Activated CD8-positive, alpha-beta T cell treated with anti-CD3 and anti-CD28 coated beads for 36 hours (primary cell): ENCODE results near the gene FAM20B. TPM values are rescaled to one million over a fixed set of nuclear protein-coding genes. Genes with fewer than 3 reads are reported as not detected.

Source experiments
- ATAC-seq: fragments of 200-7000 bp; cut with Tn5 transposase; one replicate; pipeline ENCODE4 v1.10.0; 2021; ENCODE audit warnings: mild to moderate bottlenecking, moderate library complexity
- CTCF ChIA-PET: fragments of 350-600 bp; sonication (Branson Sonifier 250); formaldehyde crosslinking; loops from one replicate; lab custom pipeline; 2021; ENCODE audit warnings: antibody characterized with exemption; lab: Charles Lee
- POLR2A ChIA-PET: fragments of 350-600 bp; sonication (Branson Sonifier 250); formaldehyde crosslinking; loops from one replicate; lab custom pipeline; 2021; ENCODE audit warnings: antibody characterized with exemption; lab: Charles Lee
- DNase-seq: peaks from one replicate; pipeline ENCODE4 v3.0.0-alpha.2; 2020
- H3K27ac Mint-ChIP-seq: one replicate; pipeline ENCODE4 v1.8.0; 2021; ENCODE audit warnings: mild to moderate bottlenecking, mixed read lengths
- H3K27me3 Mint-ChIP-seq: one replicate; pipeline ENCODE4 v1.8.0; 2021; ENCODE audit warnings: mixed read lengths
- H3K36me3 Mint-ChIP-seq: one replicate; pipeline ENCODE4 v1.8.0; 2021; ENCODE audit warnings: low read depth, mixed read lengths
- H3K4me1 Mint-ChIP-seq: one replicate; pipeline ENCODE4 v1.8.0; 2021; ENCODE audit warnings: low read depth, mixed read lengths
- H3K4me3 Mint-ChIP-seq: one replicate; pipeline ENCODE4 v1.8.0; 2021; ENCODE audit warnings: mild to moderate bottlenecking, moderate library complexity, mixed read lengths
- H3K9me3 Mint-ChIP-seq: one replicate; pipeline ENCODE4 v1.8.0; 2021; ENCODE audit warnings: mixed read lengths
- intact Hi-C: fragments of 100-400 bp; cut with micrococcal nuclease; formaldehyde crosslinking; loops from one replicate; pipeline ENCODE4 v1.10.0; 2022
- total RNA-seq, 2 experiments: library from RNA; stranded (reverse); gene quantifications; one replicate each; pipeline ENCODE4 v1.2.3, GENCODE V29; 2021
- TF ChIP-seq, protein P1 (sequence below): fragments of 200-600 bp; IDR thresholded peaks from one replicate; pipeline ENCODE4 v1.8.0; 2022; ENCODE audit warnings: antibody characterized with exemption, mild to moderate bottlenecking

Gene FAM20B
- total RNA-seq, 2 experiments from 2014 or later, result 34.7 to 36.1 TPM

- Mint-ChIP-seq H3K9me3 (no peaks in the 10 kb centered on the region), H3K27ac (no peak overlapping the region), H3K4me1 (peaks cover 72% of the 10 kb centered on the region), H3K4me3 (no peak overlapping the region), H3K36me3 (peaks cover 2% of the 10 kb centered on the region), H3K27me3 (no peaks in the 10 kb centered on the region)
- ChIA-PET POLR2A (no interaction called here), CTCF (interaction anchor here (0.6 to 2.7 kb wide), 2 partner anchors 28 to 337 kb away, joined by 3 to 7 read pairs; no protein-coding TSS in a partner anchor)
- DNase-seq (no peak), ATAC-seq (no peak)
- TF ChIP-seq, protein P1, sequence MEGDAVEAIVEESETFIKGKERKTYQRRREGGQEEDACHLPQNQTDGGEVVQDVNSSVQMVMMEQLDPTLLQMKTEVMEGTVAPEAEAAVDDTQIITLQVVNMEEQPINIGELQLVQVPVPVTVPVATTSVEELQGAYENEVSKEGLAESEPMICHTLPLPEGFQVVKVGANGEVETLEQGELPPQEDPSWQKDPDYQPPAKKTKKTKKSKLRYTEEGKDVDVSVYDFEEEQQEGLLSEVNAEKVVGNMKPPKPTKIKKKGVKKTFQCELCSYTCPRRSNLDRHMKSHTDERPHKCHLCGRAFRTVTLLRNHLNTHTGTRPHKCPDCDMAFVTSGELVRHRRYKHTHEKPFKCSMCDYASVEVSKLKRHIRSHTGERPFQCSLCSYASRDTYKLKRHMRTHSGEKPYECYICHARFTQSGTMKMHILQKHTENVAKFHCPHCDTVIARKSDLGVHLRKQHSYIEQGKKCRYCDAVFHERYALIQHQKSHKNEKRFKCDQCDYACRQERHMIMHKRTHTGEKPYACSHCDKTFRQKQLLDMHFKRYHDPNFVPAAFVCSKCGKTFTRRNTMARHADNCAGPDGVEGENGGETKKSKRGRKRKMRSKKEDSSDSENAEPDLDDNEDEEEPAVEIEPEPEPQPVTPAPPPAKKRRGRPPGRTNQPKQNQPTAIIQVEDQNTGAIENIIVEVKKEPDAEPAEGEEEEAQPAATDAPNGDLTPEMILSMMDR, result no peak
- intact Hi-C loops, result loop anchor here (5.0 kb wide), 1 partner anchor 51 kb away; the partner anchor contains the start of gene TOR3A
Observed at GRCh38 chr1:179031284-179031683, 5.6 kb downstream of the FAM20B start.

GRCh38 chr1:179031855-179032513, 6.3 kb downstream of the FAM20B start:
- Mint-ChIP-seq H3K36me3 (no peaks in the 10 kb centered on the region), H3K9me3 (no peaks in the 10 kb centered on the region), H3K4me1 (peaks cover 76% of the 10 kb centered on the region), H3K27ac (no peak overlapping the region), H3K4me3 (no peak overlapping the region), H3K27me3 (no peaks in the 10 kb centered on the region)
- ChIA-PET POLR2A (no interaction called here), CTCF (interaction anchor here (0.6 kb wide), 1 partner anchor 336 kb away, joined by 3 read pairs; no protein-coding TSS in a partner anchor)
- ATAC-seq (no peak), DNase-seq (no peak)
- TF ChIP-seq, protein P1, result no peak
- intact Hi-C loops, result loop anchor here (5.0 kb wide), 1 partner anchor 50 kb away; the partner anchor contains the start of gene TOR3A

- Mint-ChIP-seq H3K9me3 (no peaks in the 10 kb centered on the region), H3K4me1 (peaks cover 77% of the 10 kb centered on the region), H3K36me3 (no peaks in the 10 kb centered on the region), H3K27ac (peak overlapping the region; percentile 60), H3K4me3 (no peak overlapping the region), H3K27me3 (no peaks in the 10 kb centered on the region)
- ATAC-seq, result peak; percentile 78
- TF ChIP-seq, protein P1, result no peak
- no peak for DNase-seq
- ChIA-PET CTCF (interaction anchor here (0.6 kb wide), 1 partner anchor 812 kb away, joined by 3 read pairs; no protein-coding TSS in a partner anchor), POLR2A (no interaction called here)
- intact Hi-C loops, result loop anchor here (5.0 kb wide), 1 partner anchor 48 kb away; the partner anchor contains the start of gene TOR3A
Observed at GRCh38 chr1:179034720-179035119, 9.0 kb downstream of the FAM20B start.

DNA sequence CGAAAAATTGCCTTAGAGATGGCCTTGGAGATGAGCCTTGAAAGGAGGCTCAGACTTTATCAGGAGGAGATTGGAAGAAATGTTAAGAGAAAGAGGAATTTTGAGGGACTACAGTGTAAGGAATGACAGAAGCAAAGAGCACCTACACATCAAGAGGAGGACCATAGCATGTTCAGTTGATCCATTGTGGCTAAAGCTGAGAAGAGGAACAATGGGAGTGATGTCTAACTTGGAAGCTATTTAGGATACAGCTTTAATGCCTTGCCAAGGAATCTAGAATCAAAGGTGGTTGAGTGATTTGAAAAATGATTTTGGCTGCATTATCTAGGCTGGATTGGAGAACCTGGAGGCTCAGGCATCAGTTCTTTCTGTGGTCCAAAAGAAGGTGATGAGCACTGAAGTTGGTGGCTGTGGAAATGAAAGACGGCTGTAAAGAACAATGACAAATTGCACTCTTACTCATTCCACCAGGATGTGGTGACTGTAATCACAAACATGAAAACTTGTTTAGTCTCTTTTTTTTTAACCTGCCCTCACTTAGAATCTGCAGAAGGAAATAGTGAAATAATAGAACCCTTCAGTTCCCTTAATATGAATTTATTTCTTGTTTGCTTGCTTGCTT, 11.3 kb downstream of the FAM20B start:
- TF ChIP-seq, protein P1, result no peak
- H3K4me3 Mint-ChIP-seq, result no peak overlapping the region
- ChIA-PET POLR2A (interaction anchor here (2.0 kb wide), 1 partner anchor 10 kb away, joined by 5 read pairs; no protein-coding TSS in a partner anchor), CTCF (interaction anchor here (1.0 kb wide), 1 partner anchor 16 kb away, joined by 3 read pairs; no protein-coding TSS in a partner anchor)
- no peaks in the 10 kb centered on the region for H3K36me3 Mint-ChIP-seq
- H3K27ac Mint-ChIP-seq, result no peak overlapping the region
- peak; percentile 49 for DNase-seq
- intact Hi-C loops, result no loop called here
- peaks cover 55% of the 10 kb centered on the region for H3K4me1 Mint-ChIP-seq
- H3K27me3 Mint-ChIP-seq, result no peaks in the 10 kb centered on the region
- H3K9me3 Mint-ChIP-seq, result no peaks in the 10 kb centered on the region
- ATAC-seq, result peak; percentile 73
